ENCODE data around the gene DDA1. TPM values are rescaled to one million over a fixed set of nuclear protein-coding genes. Genes with fewer than 3 reads are reported as not detected.

The DDA1 gene
- total and polyA plus RNA-seq, 2 of the 13 experiments (the other 11 are each of a cell fraction or from before 2014, with no cell fraction given): 24.5 to 26.0 TPM

- TF ChIP-seq GABPB1 (CRISPR knock-in tag; IDR thresholded peaks at IDR 0.05): peak; percentile 95
- no peak for TF ChIP-seq MLLT10 (CRISPR knock-in tag; IDR thresholded peaks at IDR 0.05)
- TF ChIP-seq GRHL1 (CRISPR knock-in tag; conservative IDR thresholded peaks at IDR 0.05): no peak
- TF ChIP-seq AHDC1 (CRISPR knock-in tag; IDR thresholded peaks at IDR 0.05; ENCODE audit: borderline replicate concordance): no peak; the same call in 1 of the 2 replicates
- 0 out of 2 replicates have a peak, but pooled peaks have one; percentile 37 for TF ChIP-seq ZNF354B (CRISPR knock-in tag; IDR thresholded peaks at IDR 0.05)
- TF ChIP-seq CBFB (CRISPR knock-in tag; IDR thresholded peaks at IDR 0.05): no peak
- TF ChIP-seq REXO4 (CRISPR knock-in tag; IDR thresholded peaks at IDR 0.05; ENCODE audit: borderline replicate concordance): no peak
- no peak; the same call in 1 of the 2 replicates for TF ChIP-seq ZSCAN25 (CRISPR knock-in tag; IDR thresholded peaks at IDR 0.05)
- peak; percentile 61; the same call in 1 of the 2 replicates for TF ChIP-seq SMAD1 (CRISPR knock-in tag; IDR thresholded peaks at IDR 0.05; ENCODE audit: borderline replicate concordance, low read depth)
- TF ChIP-seq REST (IDR thresholded peaks at IDR 0.05; ENCODE audit: borderline replicate concordance in 1 of 2, low read depth in 1 of 2, low read length in 2 of 2): no peak
- peak; percentile 16; the same call in 1 of the 2 replicates for TF ChIP-seq ZNF281 (CRISPR knock-in tag; IDR thresholded peaks at IDR 0.05; ENCODE audit: borderline replicate concordance)
- peak; percentile 97 for TF ChIP-seq SP2 (CRISPR knock-in tag; IDR thresholded peaks at IDR 0.05)
- peak; percentile 82 for TF ChIP-seq YEATS2 (CRISPR knock-in tag; IDR thresholded peaks at IDR 0.05; ENCODE audit: borderline replicate concordance)
Measured at GRCh38 chr19:17336872-17337674, 27.7 kb downstream of the DDA1 start, which contains the start of gene GTPBP3 (continued).
